Activated naive CD4-positive, alpha-beta T cell treated with anti-CD3 and anti-CD28 coated beads, Interleukin-2, amount 10 ng/mL, durations not matched to agents 7 days and 5 days (primary cell): Measurements from ENCODE around the gene GALNT18.

Source experiments
- CTCF ChIA-PET: fragments of 350-600 bp; sonication (Branson Sonifier 250); formaldehyde crosslinking; loops from one replicate; lab custom pipeline; 2021; ENCODE audit warnings: antibody characterized with exemption; lab: Charles Lee
- DNase-seq: peaks from one replicate; pipeline ENCODE4 v3.0.0-alpha.2; 2020
- H3K27ac Mint-ChIP-seq: one replicate; pipeline ENCODE4 v1.8.0; 2021; ENCODE audit warnings: mild to moderate bottlenecking, moderate library complexity, mixed read lengths
- H3K27me3 Mint-ChIP-seq: one replicate; pipeline ENCODE4 v1.8.0; 2021; ENCODE audit warnings: mild to moderate bottlenecking, mixed read lengths
- H3K36me3 Mint-ChIP-seq: one replicate; pipeline ENCODE4 v1.8.0; 2021; ENCODE audit warnings: mixed read lengths
- H3K4me1 Mint-ChIP-seq: one replicate; pipeline ENCODE4 v1.8.0; 2021; ENCODE audit warnings: mixed read lengths
- H3K4me3 Mint-ChIP-seq: one replicate; pipeline ENCODE4 v1.8.0; 2021; ENCODE audit warnings: mild to moderate bottlenecking, moderate library complexity, mixed read lengths
- H3K9me3 Mint-ChIP-seq: one replicate; pipeline ENCODE4 v1.8.0; 2021; ENCODE audit warnings: mixed read lengths

GALNT18 gene

GRCh38 chr11:11349870-11350337 lies 271.9 kb downstream of the GALNT18 start:
- no peak overlapping the region for H3K27ac Mint-ChIP-seq
- no peak for DNase-seq
- peaks cover 11% of the 10 kb centered on the region for H3K27me3 Mint-ChIP-seq
- H3K9me3 Mint-ChIP-seq = no peaks in the 10 kb centered on the region
- no peak overlapping the region for H3K4me3 Mint-ChIP-seq
- no peaks in the 10 kb centered on the region for H3K36me3 Mint-ChIP-seq
- CTCF ChIA-PET = no interaction called here
- no peaks in the 10 kb centered on the region for H3K4me1 Mint-ChIP-seq

- no peak overlapping the region for H3K27ac Mint-ChIP-seq
- no peaks in the 10 kb centered on the region for H3K4me1 Mint-ChIP-seq
- H3K4me3 Mint-ChIP-seq = no peak overlapping the region
- CTCF ChIA-PET = no interaction called here
- peaks cover 11% of the 10 kb centered on the region for H3K27me3 Mint-ChIP-seq
- H3K9me3 Mint-ChIP-seq = no peaks in the 10 kb centered on the region
- no peaks in the 10 kb centered on the region for H3K36me3 Mint-ChIP-seq
- DNase-seq = no peak
Measured at GRCh38 chr11:11349106-11349825, 272.5 kb downstream of the GALNT18 start.

GRCh38 chr11:11348303-11348702 lies 273.5 kb downstream of the GALNT18 start:
- H3K9me3 Mint-ChIP-seq = no peaks in the 10 kb centered on the region
- H3K4me3 Mint-ChIP-seq = no peak overlapping the region
- no peak overlapping the region for H3K27ac Mint-ChIP-seq
- CTCF ChIA-PET = no interaction called here
- DNase-seq = no peak
- peaks cover 15% of the 10 kb centered on the region for H3K27me3 Mint-ChIP-seq
- H3K4me1 Mint-ChIP-seq = no peaks in the 10 kb centered on the region
- H3K36me3 Mint-ChIP-seq = no peaks in the 10 kb centered on the region

- Mint-ChIP-seq H3K4me3 (no peak overlapping the region), H3K27ac (no peak overlapping the region), H3K27me3 (peaks cover 15% of the 10 kb centered on the region), H3K9me3 (no peaks in the 10 kb centered on the region), H3K36me3 (no peaks in the 10 kb centered on the region), H3K4me1 (no peaks in the 10 kb centered on the region)
- no peak for DNase-seq
- CTCF ChIA-PET = no interaction called here
Measured at GRCh38 chr11:11347592-11347991, 274.2 kb downstream of the GALNT18 start.

DNA sequence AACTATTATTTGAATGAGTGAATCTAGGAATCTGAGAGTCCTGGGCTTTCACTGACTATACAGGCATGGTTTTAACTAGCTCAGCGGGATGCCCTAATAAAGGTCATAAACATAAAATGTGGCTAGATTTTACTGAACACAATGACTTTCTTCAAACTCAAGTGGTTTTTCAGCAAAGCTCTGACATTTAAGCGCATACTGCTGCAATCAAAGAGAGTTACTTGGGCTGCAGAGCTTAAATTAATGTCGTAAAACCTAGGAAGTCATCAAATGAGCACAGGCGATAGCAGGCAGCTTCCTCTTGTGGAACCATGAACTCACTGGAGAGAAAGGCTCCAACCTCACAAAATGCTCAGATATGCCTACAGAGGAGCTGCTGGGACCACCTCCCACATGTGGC lies 275.5 kb downstream of the GALNT18 start:
- Mint-ChIP-seq H3K36me3 (no peaks in the 10 kb centered on the region), H3K9me3 (no peaks in the 10 kb centered on the region), H3K4me3 (no peak overlapping the region), H3K27ac (no peak overlapping the region), H3K27me3 (peaks cover 15% of the 10 kb centered on the region), H3K4me1 (no peaks in the 10 kb centered on the region)
- CTCF ChIA-PET = no interaction called here
- no peak for DNase-seq

DNA sequence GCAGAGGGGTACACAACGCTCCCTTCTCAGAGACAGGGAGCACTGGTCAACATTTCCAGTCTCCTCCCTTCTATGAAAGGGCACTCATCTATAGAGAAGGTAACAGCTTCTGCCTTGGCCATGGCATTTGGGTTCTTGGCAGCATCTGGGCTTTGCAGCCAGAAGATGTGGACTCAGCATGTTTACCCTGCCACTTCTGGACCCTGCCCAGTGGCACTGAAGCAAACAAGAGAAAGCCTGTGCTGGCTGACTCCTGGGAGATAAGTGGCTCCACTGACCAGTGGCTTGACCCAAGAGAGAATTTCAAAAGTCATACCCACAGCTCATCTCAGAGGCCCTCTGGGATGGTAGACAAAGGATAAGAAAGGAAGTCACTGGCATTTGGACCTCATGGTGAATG lies 276.7 kb downstream of the GALNT18 start:
- no peak for DNase-seq
- H3K27me3 Mint-ChIP-seq = peaks cover 15% of the 10 kb centered on the region
- no peaks in the 10 kb centered on the region for H3K4me1 Mint-ChIP-seq
- H3K36me3 Mint-ChIP-seq = no peaks in the 10 kb centered on the region
- no peak overlapping the region for H3K4me3 Mint-ChIP-seq
- CTCF ChIA-PET = no interaction called here
- H3K9me3 Mint-ChIP-seq = no peaks in the 10 kb centered on the region
- no peak overlapping the region for H3K27ac Mint-ChIP-seq

DNA sequence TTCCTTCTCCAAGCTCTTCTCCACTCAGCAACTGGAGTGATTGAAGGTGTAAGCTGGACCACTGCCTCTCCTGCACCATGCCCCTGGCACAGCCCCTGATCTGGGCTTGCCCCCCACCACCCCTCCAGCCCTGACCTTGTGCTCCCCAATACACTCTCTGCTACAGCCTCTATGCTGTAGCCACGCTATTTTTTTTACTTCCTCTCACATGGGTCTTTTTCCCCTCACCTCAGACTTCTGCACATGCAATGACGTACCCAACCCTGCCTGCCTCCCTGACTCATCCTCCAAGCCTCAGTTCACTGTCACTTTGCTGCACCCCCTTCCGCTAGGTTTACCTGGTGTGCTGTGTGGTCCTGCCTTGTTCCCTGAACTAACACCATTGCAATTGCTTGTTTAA lies 277.8 kb downstream of the GALNT18 start:
- Mint-ChIP-seq H3K9me3 (no peaks in the 10 kb centered on the region), H3K4me1 (no peaks in the 10 kb centered on the region), H3K36me3 (no peaks in the 10 kb centered on the region), H3K27ac (no peak overlapping the region), H3K4me3 (no peak overlapping the region), H3K27me3 (peaks cover 15% of the 10 kb centered on the region)
- DNase-seq = no peak
- CTCF ChIA-PET = no interaction called here

- CTCF ChIA-PET = no interaction called here
- Mint-ChIP-seq H3K36me3 (no peaks in the 10 kb centered on the region), H3K27me3 (peaks cover 11% of the 10 kb centered on the region), H3K4me1 (no peaks in the 10 kb centered on the region), H3K4me3 (no peak overlapping the region), H3K9me3 (no peaks in the 10 kb centered on the region), H3K27ac (no peak overlapping the region)
- no peak for DNase-seq
Measured at GRCh38 chr11:11338304-11338703, 283.5 kb downstream of the GALNT18 start.

DNA sequence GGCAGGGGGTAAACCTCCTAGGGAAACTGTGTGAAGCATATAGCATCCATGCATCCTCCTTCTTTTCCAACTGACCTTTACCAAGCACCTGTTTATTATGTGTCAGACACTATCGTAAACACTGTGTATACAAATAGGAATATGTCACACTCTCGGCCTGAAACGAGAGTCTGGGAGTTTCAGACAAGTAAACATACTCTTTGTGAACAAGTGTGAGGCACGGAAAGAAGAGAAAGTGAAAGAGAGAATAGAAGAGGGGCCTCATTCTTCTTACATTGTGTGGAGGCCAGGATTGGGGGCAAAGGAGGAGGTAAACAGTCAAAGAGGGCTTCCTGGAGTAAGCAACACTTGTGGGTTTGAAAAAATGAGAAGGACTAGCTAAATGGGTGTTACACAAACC lies 285.1 kb downstream of the GALNT18 start:
- Mint-ChIP-seq H3K27me3 (peaks cover 11% of the 10 kb centered on the region), H3K4me3 (no peak overlapping the region), H3K4me1 (no peaks in the 10 kb centered on the region), H3K27ac (no peak overlapping the region), H3K9me3 (no peaks in the 10 kb centered on the region), H3K36me3 (no peaks in the 10 kb centered on the region)
- CTCF ChIA-PET = no interaction called here
- DNase-seq = no peak

DNA sequence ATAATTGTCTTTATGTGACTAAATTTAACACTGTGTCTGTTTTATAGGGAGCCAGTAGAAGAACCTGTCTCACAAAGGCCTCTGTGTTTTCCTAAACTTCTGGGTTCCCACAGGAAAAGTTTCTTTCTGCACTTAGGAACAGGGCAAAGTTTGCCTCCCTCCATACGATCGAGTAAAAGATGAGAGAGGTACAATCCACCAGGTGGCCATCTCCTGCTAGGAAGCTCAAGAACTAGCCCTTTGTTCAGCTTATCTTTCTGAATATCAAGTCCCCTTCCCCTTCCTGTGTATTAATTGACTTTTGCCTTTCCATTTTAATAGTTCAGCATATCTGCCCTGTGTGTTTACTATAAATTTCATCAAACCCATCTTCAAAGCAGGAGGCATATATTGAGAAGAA lies 286.8 kb downstream of the GALNT18 start:
- Mint-ChIP-seq H3K36me3 (no peaks in the 10 kb centered on the region), H3K4me3 (no peak overlapping the region), H3K27ac (no peak overlapping the region), H3K9me3 (no peaks in the 10 kb centered on the region), H3K4me1 (no peaks in the 10 kb centered on the region), H3K27me3 (peaks cover 11% of the 10 kb centered on the region)
- CTCF ChIA-PET = no interaction called here
- no peak for DNase-seq

GRCh38 chr11:11334607-11335006 lies 287.2 kb downstream of the GALNT18 start:
- H3K27ac Mint-ChIP-seq = no peak overlapping the region

GRCh38 chr11:11332141-11332710 lies 289.6 kb downstream of the GALNT18 start:
- CTCF ChIA-PET = no interaction called here
- no peak overlapping the region for H3K27ac Mint-ChIP-seq
- peaks cover 5% of the 10 kb centered on the region for H3K27me3 Mint-ChIP-seq
- no peaks in the 10 kb centered on the region for H3K4me1 Mint-ChIP-seq
- H3K4me3 Mint-ChIP-seq = no peak overlapping the region
- H3K9me3 Mint-ChIP-seq = no peaks in the 10 kb centered on the region
- no peaks in the 10 kb centered on the region for H3K36me3 Mint-ChIP-seq
- no peak for DNase-seq

More at GRCh38 chr11:11334607-11335006, 287.2 kb downstream of the GALNT18 start:
- Mint-ChIP-seq H3K27me3 (peaks cover 11% of the 10 kb centered on the region), H3K4me1 (no peaks in the 10 kb centered on the region), H3K4me3 (no peak overlapping the region), H3K9me3 (no peaks in the 10 kb centered on the region), H3K36me3 (no peaks in the 10 kb centered on the region)
- DNase-seq = no peak
- CTCF ChIA-PET = no interaction called here

GRCh38 chr11:11329062-11329806 lies 292.6 kb downstream of the GALNT18 start:
- H3K27ac Mint-ChIP-seq = no peak overlapping the region
- no peaks in the 10 kb centered on the region for H3K36me3 Mint-ChIP-seq
- H3K4me3 Mint-ChIP-seq = no peak overlapping the region
- no peak for DNase-seq
- H3K9me3 Mint-ChIP-seq = no peaks in the 10 kb centered on the region
- peaks cover 5% of the 10 kb centered on the region for H3K27me3 Mint-ChIP-seq
- no peaks in the 10 kb centered on the region for H3K4me1 Mint-ChIP-seq
- CTCF ChIA-PET = no interaction called here

DNA sequence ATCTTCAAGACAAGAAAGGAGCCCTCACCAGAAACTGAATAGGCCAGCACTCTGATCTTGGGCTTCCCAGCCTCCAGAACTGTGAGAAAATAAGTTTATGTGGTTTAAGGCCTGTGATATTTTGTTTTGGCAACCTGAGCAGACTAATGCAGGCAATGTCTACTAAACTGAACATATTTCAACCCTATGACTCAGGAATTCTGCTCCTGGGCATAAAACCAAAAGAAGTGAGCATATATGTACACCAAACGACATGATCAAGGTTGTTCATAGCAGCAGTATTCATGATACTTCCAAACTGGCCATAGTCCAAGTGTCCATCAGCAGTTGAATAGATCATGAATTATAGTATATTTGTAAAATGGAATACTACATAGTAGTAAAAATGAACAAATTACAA lies 297.7 kb downstream of the GALNT18 start:
- no peak overlapping the region for H3K4me3 Mint-ChIP-seq
- no peaks in the 10 kb centered on the region for H3K4me1 Mint-ChIP-seq
- DNase-seq = no peak
- no peak overlapping the region for H3K27ac Mint-ChIP-seq
- H3K36me3 Mint-ChIP-seq = no peaks in the 10 kb centered on the region
- no peaks in the 10 kb centered on the region for H3K9me3 Mint-ChIP-seq
- CTCF ChIA-PET = no interaction called here
- H3K27me3 Mint-ChIP-seq = peaks cover 3% of the 10 kb centered on the region

- H3K27ac Mint-ChIP-seq = no peak overlapping the region
- H3K36me3 Mint-ChIP-seq = no peaks in the 10 kb centered on the region
- CTCF ChIA-PET = no interaction called here
- no peak for DNase-seq
- H3K27me3 Mint-ChIP-seq = peaks cover 3% of the 10 kb centered on the region
- no peaks in the 10 kb centered on the region for H3K4me1 Mint-ChIP-seq
- no peaks in the 10 kb centered on the region for H3K9me3 Mint-ChIP-seq
- no peak overlapping the region for H3K4me3 Mint-ChIP-seq
Measured at GRCh38 chr11:11322101-11322500, 299.7 kb downstream of the GALNT18 start.
